Fibroblast of peridontal ligament (primary cell): Measurements from ENCODE around the gene PMS2.
A peak's percentile ranks its signal among the peaks of the same experiment; 100 is the strongest.
"Not testable (repeated sequence)": the region's sequence is repeated elsewhere in the genome, so short reads cannot be mapped to it uniquely, and the experiment has no call there.

ENCODE experiments used
- DNase-seq: peaks from one replicate; pipeline ENCODE4 v3.0.0-alpha.2; 2010; ENCODE audit errors: extremely low read depth

Gene PMS2

GRCh38 chr7:6016653-6016966, 7.8 kb upstream of the PMS2 start:
- DNase-seq = no peak

DNA sequence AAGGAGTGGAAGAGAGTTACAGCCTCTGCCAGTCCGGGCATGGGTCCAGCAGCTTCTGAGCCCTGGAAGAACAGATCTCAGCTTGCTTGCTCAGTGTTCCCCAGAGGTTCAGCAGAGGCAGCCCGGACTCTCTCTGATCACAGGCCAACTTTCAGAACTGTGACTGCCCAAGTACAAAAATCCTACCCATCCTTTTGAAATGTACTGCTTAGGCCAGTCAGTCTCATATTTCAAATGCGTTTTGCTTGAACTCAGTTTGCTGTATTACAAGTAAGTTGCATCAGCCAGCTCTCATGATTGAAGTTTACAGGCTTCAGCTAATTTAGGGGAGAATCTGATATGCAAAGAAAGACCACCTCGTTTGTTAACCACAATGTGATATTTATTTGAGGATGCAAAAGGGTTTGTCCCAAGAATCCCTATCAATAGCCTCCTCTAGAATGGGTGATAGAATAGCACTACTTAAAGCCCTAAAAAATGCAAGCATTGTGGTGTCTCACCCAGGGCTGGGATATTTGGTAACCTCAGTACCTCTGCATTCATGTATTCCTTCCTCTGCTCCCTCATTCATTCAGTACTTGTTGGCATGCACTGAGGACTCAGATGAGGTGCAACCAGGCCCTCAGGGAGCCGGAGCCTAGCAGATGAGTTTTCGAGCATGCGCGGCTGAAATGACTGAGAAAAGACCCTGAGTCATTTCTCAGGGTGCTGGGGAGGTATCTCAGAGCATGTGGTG, 7.2 kb upstream of the PMS2 start:
- DNase-seq = peak; percentile 100

DNA sequence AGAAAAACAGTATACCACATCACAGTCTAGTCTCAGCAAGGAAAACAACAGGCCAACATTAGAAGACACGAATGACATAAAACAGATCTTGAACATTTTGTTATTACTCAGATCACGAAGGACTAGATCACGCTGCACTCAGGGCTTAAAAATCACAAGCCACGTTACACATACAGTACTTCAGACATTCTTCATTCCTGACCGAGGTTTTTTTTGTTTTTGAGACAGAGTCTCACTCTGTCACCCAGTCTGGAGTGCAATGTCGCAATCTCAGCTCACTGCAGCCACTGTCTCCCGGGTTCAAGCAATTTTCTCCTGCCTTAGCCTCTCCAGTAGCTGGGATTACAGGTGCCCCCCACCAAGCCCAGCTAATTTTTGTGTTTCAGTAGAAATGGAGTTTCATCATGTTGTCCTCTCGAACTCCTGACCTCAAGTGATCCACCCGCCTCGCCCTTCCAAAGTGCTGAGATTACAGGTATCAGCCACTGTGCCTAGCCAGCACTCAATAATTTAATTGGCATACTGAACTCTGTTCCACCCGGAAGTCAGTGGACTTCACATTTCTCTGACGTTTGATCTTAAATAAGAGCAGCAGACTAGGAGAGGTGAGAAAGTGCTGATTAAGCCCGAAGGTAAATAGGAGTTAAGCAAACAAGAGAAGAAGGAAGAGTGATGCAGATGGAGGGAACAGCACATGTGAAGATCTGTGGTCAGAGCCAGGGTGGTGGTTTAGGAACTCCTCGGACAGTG, 3.7 kb upstream of the PMS2 start:
- DNase-seq = no peak

- no peak for DNase-seq
These were observed 2.7 kb upstream of the PMS2 start for GRCh38 chr7:6011541-6011940.

- not testable (repeated sequence) for DNase-seq
These were observed 1.5 kb upstream of the PMS2 start for GRCh38 chr7:6010370-6010769.

- not testable (repeated sequence) for DNase-seq
These were observed 836 bp downstream of the PMS2 start for GRCh38 chr7:6007835-6008590.

GRCh38 chr7:6007386-6007785, 1.5 kb downstream of the PMS2 start:
- DNase-seq = no peak

GRCh38 chr7:5997210-5997808, 11.5 kb downstream of the PMS2 start:
- peak; percentile 81 for DNase-seq

DNA sequence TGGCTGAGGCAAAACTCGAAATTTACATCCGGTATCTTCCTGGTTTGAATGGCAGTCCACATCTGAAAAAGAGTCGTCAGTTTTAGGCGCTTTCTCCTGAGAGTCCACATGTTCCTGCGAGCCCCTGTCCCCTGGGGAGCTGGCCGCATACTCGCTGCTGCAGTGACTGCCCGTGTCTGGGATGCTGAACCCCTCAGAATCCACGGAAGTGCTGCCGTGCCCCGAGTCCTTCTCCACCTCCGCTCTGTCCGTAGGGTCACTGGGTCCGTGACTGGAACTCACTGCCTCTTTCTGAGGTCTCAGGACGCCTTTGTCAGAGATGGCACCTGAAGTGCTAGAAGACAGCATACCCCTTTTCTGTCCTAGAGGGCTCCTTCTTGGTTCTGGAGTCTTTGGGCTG, 21.8 kb downstream of the PMS2 start:
- not testable (repeated sequence) for DNase-seq

DNA sequence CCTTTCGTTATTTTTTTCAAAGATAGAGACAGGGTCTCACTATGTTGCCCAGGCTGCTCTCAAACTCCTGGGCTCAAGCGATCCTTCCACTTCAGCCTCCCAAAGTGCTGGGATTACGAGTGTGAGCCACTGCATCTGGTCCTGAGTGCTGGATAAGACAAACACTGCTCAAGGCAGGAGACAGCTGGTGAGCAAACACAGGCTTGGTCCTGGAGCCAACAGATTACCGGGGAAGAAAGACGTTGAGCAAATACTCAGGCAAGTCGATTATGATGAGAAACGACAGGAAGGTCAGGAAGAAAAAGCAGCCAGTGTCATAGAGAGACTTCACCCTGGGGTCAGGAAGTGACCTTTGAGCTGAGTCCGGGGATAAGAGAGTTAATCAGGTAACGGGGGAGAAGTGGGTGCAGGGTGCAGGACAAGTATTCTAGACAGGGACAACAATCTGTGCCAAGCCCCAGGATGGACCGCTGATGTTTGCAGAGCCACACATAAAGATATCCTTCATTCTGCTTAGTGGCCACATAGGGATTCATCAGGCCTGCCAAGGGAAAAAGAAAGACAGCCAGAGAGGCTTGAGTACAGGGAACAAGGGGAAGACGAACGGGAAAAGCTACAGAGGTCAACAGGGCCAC, 29.1 kb downstream of the PMS2 start:
- DNase-seq = not testable (repeated sequence)

DNA sequence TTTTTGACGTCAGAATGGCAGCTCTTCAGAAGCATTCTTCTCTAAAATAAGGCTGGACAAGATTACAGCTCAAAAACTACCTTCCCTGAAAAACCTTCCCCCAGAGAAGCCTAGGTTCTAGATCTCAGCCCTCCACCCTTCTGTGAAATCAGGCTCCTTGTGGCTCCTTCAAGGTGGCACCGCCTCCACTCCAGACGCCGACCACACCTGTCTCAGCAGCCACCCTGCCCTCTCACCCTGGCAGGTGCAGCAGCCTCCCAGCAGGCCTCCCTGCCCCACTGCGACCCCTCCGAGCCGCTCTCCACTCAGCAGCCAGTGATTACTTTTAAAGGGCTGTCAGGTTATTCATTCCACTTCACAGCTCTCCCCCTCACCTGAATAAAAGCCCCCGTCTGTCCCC, 35.3 kb downstream of the PMS2 start:
- DNase-seq = not testable (repeated sequence)

GRCh38 chr7:5970347-5970911, 38.4 kb downstream of the PMS2 start, which contains the start of gene RSPH10B:
Gene RSPH10B (minus strand): TSS chr7:5970689. CDS start chr7:5967116, 3,573 bp downstream.
- DNase-seq = not testable (repeated sequence)

- DNase-seq = not testable (repeated sequence)
These were observed 45.0 kb downstream of the PMS2 start for GRCh38 chr7:5963810-5964209.

DNA sequence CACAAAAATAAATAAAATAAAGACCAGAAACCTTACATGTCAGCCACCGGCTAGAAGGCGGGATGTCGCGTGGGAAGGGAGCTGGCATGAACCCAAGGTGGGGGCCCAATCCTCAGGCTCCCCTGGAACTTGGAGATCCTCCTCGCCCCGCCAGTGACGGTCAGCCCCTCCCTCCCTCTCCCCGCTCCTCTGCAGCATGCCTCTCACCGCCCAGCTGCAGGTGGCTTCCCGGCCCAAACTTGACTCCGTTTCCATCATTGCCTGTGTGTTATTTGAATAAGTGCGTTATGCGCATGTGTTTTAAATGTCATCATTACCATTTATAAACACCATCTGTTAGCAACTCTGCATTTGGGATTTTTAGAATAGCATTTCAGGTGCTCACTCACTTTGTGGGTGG, 45.6 kb downstream of the PMS2 start:
- DNase-seq = not testable (repeated sequence)

- DNase-seq = not testable (repeated sequence)
These were observed 73.9 kb downstream of the PMS2 start for GRCh38 chr7:5934945-5935450.

- peak; percentile 54 for DNase-seq
These were observed 76.8 kb downstream of the PMS2 start for GRCh38 chr7:5931905-5932644.

GRCh38 chr7:5931250-5931649, 77.6 kb downstream of the PMS2 start:
- not testable (repeated sequence) for DNase-seq

DNA sequence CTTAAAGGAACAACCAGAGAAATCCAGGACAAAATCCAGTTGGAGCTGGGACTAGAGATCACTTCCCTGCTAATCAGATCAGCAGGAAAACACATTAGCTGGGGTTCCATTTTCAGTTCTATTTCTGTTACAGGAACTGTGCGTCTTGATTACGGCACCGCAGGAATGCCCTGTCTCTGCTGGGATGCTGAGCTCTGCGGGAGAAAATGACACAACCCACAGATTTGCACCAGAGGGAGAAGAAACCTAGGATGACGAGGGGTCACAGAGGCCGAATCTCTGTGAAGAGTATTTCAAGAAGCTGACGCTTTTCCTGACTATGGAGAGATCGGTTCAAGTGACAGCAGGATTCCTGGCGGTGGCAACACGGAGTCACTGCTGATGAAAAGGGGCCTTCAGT, 78.6 kb downstream of the PMS2 start:
- DNase-seq = not testable (repeated sequence)

GRCh38 chr7:5926263-5926870, 82.5 kb downstream of the PMS2 start:
- not testable (repeated sequence) for DNase-seq

- not testable (repeated sequence) for DNase-seq
These were observed 84.2 kb downstream of the PMS2 start for GRCh38 chr7:5924630-5925029.
